GM12878 (cell line): ENCODE measurements around the gene CYB5R3. TPM values are rescaled to one million over a fixed set of nuclear protein-coding genes. Genes with fewer than 3 reads are reported as not detected.

Experiments
- ATF7 ChIP-seq: fragments of 450-650 bp; IDR thresholded peaks from 2 replicates; pipeline ENCODE4 v1.6.1; 2016; ENCODE audit warnings: low read depth, mild to moderate bottlenecking
- BACH1 ChIP-seq: fragments of 450-650 bp; IDR thresholded peaks from 2 replicates; pipeline ENCODE4 v1.6.1; 2017; ENCODE audit warnings: mild to moderate bottlenecking, borderline replicate concordance
- BCL11A ChIP-seq: IDR thresholded peaks from 2 replicates; pipeline ENCODE4 v1.6.1; 2011; ENCODE audit warnings: low read depth, low read length
- BMI1 ChIP-seq: fragments of 450-650 bp; IDR thresholded peaks from 2 replicates; pipeline ENCODE4 v1.6.1; 2016; ENCODE audit warnings: mild to moderate bottlenecking, moderate library complexity, borderline replicate concordance
- CTCF ChIP-seq, 3 experiments: IDR thresholded peaks in 2 of 3; conservative IDR thresholded peaks in 1 of 3; 2 replicates each; pipeline ENCODE4 v1.5.1; 2011; ENCODE audit warnings: low read depth in 3 of 3, low read length in 3 of 3, mild to moderate bottlenecking in 3 of 3, control low read depth in 2 of 3, moderate library complexity in 2 of 3, inconsistent platforms in 1 of 3, mixed read lengths in 1 of 3; ENCODE audit not compliant: control insufficient read depth in 2 of 3, insufficient read depth in 1 of 3; ENCODE audit errors: extremely low read depth in 1 of 3
- ETV6 ChIP-seq, 2 experiments: fragments of 450-650 bp in 1 of 2; IDR thresholded peaks in 1 of 2; conservative IDR thresholded peaks in 1 of 2; 2 replicates each; pipeline ENCODE4 v1.6.1; 2014; ENCODE audit warnings: antibody characterized with exemption in 1 of 2, borderline replicate concordance in 1 of 2, low read depth in 1 of 2, mild to moderate bottlenecking in 1 of 2, moderate library complexity in 1 of 2
- MAX ChIP-seq: IDR thresholded peaks from 2 replicates; pipeline ENCODE4 v1.6.1; 2012; ENCODE audit warnings: low read depth, low read length, improper control_type of control experiment
- MTA2 ChIP-seq: fragments of 450-650 bp; IDR thresholded peaks from 2 replicates; pipeline ENCODE4 v1.6.1; 2016; ENCODE audit warnings: low read depth, mild to moderate bottlenecking, moderate library complexity
- MYC ChIP-seq: IDR thresholded peaks from 2 replicates; pipeline ENCODE4 v1.6.1; 2011; ENCODE audit warnings: mild to moderate bottlenecking, low read length, moderate library complexity, inconsistent platforms; ENCODE audit not compliant: insufficient read depth, insufficient replicate concordance, insufficient read length, severe bottlenecking
- PAX8 ChIP-seq: fragments of 450-650 bp; IDR thresholded peaks from 2 replicates; pipeline ENCODE4 v1.6.1; 2017; ENCODE audit warnings: mild to moderate bottlenecking, moderate library complexity
- POLR2A ChIP-seq: IDR thresholded peaks from 2 replicates; pipeline ENCODE4 v1.6.1; 2011; ENCODE audit warnings: low read depth, mild to moderate bottlenecking, low read length
- POLR2AphosphoS5 ChIP-seq: IDR thresholded peaks from 2 replicates; pipeline ENCODE4 v1.6.1; 2011; ENCODE audit warnings: mild to moderate bottlenecking, low read length, inconsistent platforms
- RAD51 ChIP-seq: fragments of 450-650 bp; IDR thresholded peaks from 2 replicates; pipeline ENCODE4 v1.6.1; 2016; ENCODE audit warnings: moderate library complexity, mild to moderate bottlenecking, inconsistent platforms
- RB1 ChIP-seq: fragments of 450-650 bp; formaldehyde crosslinking; IDR thresholded peaks from 2 replicates; pipeline ENCODE4 v1.6.1; 2017; ENCODE audit warnings: mild to moderate bottlenecking, borderline replicate concordance
- RELA ChIP-seq: fragments of 450-650 bp; IDR thresholded peaks from 2 replicates; pipeline ENCODE4 v1.8.0; 2014; ENCODE audit warnings: borderline replicate concordance; ENCODE audit not compliant: partially characterized antibody
- RELB ChIP-seq: fragments of 450-650 bp; IDR thresholded peaks from 2 replicates; pipeline ENCODE4 v1.6.1; 2017; ENCODE audit warnings: low read depth, mild to moderate bottlenecking, moderate library complexity
- SIN3A ChIP-seq: IDR thresholded peaks from 2 replicates; pipeline ENCODE4 v1.6.1; 2012; ENCODE audit warnings: low read depth, low read length, improper control_type of control experiment
- SP1 ChIP-seq: IDR thresholded peaks from one replicate; pipeline ENCODE4 v1.6.1; 2011; ENCODE audit warnings: low read depth, low read length
- STAT1 ChIP-seq: fragments of 450-650 bp; conservative IDR thresholded peaks from 2 replicates; pipeline ENCODE4 v1.6.1; 2014; ENCODE audit warnings: antibody characterized with exemption, mild to moderate bottlenecking
- TAF1 ChIP-seq: IDR thresholded peaks from 2 replicates; pipeline ENCODE4 v1.6.1; 2011; ENCODE audit warnings: mild to moderate bottlenecking, low read depth, low read length, borderline replicate concordance
- TARDBP ChIP-seq: IDR thresholded peaks from 2 replicates; pipeline ENCODE4 v1.6.1; 2016; ENCODE audit warnings: borderline replicate concordance
- TBL1XR1 ChIP-seq: IDR thresholded peaks from 2 replicates; pipeline ENCODE4 v1.6.1; 2012; ENCODE audit warnings: low read depth, low read length, improper control_type of control experiment
- TCF3 ChIP-seq: IDR thresholded peaks from 2 replicates; pipeline ENCODE4 v1.6.1; 2012; ENCODE audit warnings: low read depth, mild to moderate bottlenecking, low read length, borderline replicate concordance; ENCODE audit not compliant: insufficient read depth
- YY1 ChIP-seq: IDR thresholded peaks from 2 replicates; pipeline ENCODE4 v1.6.1; 2011; ENCODE audit warnings: low read depth, mild to moderate bottlenecking, low read length
- ZNF274 ChIP-seq: IDR thresholded peaks from one replicate; pipeline ENCODE4 v1.8.0; 2011; ENCODE audit not compliant: insufficient read length, insufficient read depth
- polyA plus RNA-seq, 11 experiments: library from polyadenylated mRNA; depleted of rRNA in 4 of 11; unstranded in 6 of 11; stranded (reverse) in 5 of 11; fragments of >200 nt; fragmentation: Nextera tagmentation in 4 of 11; fragmentation: Illumina TruSeq in 1 of 11; extraction: Ambion mirVana in 4 of 11; extraction: Trizol in 1 of 11; gene quantifications; 1 replicate in 1 of 11; 2 replicates in 10 of 11; pipeline versions ENCODE4 v1.2.1 to v1.2.3, GENCODE V29; 2011 to 2016; ENCODE audit warnings: inconsistent platforms in 2 of 11, missing spikeins in 2 of 11, low read depth in 1 of 11
- total RNA-seq, 4 experiments: library from RNA; depleted of rRNA in 3 of 4; stranded (reverse); fragments of >200 nt in 3 of 4; fragmentation: Illumina TruSeq in 1 of 4; extraction: Trizol in 1 of 4; gene quantifications; 2 replicates each; pipeline versions ENCODE4 v1.2.1 to v1.2.3, GENCODE V29; 2013 to 2021

CYB5R3 gene
- total and polyA plus RNA-seq, 10 of the 15 experiments (the other 5 are each of a cell fraction or from before 2014, with no cell fraction given) = 2.0 to 119 (median 67.8) TPM

- TF ChIP-seq TCF3 (0 out of 2 replicates have a peak, but pooled peaks have one; percentile 13), MTA2 (no peak), POLR2AphosphoS5 (no peak; the same call in 1 of the 2 replicates), BCL11A (no peak), RELB (no peak), BACH1 (peak; percentile 85), MYC (no peak), POLR2A (peak; percentile 78), SIN3A (peak; percentile 67; the same call in 1 of the 2 replicates), MAX (no peak; the same call in 1 of the 2 replicates), RELA (no peak), ATF7 (no peak), RAD51 (no peak), RB1 (0 out of 2 replicates have a peak, but pooled peaks have one; percentile 57), TBL1XR1 (peak; percentile 38; the same call in 1 of the 2 replicates), CTCF (IDR thresholded peaks at IDR 0.05 in 2 of 3, conservative IDR thresholded peaks at IDR 0.05 in 1 of 3; ENCODE audit: control insufficient read depth in 2 of 3, extremely low read depth in 1 of 3, insufficient read depth in 1 of 3, low read depth in 3 of 3, low read length in 3 of 3) (peak; percentile 5 to 38 (median 36); a peak in 4 of 6 replicates), YY1 (peak; percentile 96), PAX8 (no peak), TAF1 (peak; percentile 83; the same call in 1 of the 2 replicates), TARDBP (no peak), ETV6 (conservative IDR thresholded peaks at IDR 0.05 in 1 of 2, IDR thresholded peaks at IDR 0.05 in 1 of 2; ENCODE audit: borderline replicate concordance in 1 of 2, low read depth in 1 of 2) (no peak), BMI1 (no peak), SP1 (no peak), ZNF274 (no peak), STAT1 (no peak; the same call in 1 of the 2 replicates)
Observed at GRCh38 chr22:42614312-42615091, 34.7 kb downstream of the CYB5R3 start, which contains the start of gene POLDIP3 (continued).
